CD8-positive, alpha-beta memory T cell (primary cell): ENCODE results near the gene PYGB. TPM values are rescaled to one million over a fixed set of nuclear protein-coding genes. Genes with fewer than 3 reads are reported as not detected.

Experiments
- CTCF ChIA-PET: fragments of 350-600 bp; sonication (Branson Sonifier 250); formaldehyde crosslinking; loops from one replicate; lab custom pipeline; 2021; ENCODE audit warnings: antibody characterized with exemption; lab: Charles Lee
- POLR2A ChIA-PET: fragments of 350-600 bp; sonication (Branson Sonifier 250); formaldehyde crosslinking; loops from one replicate; lab custom pipeline; 2021; ENCODE audit warnings: antibody characterized with exemption; lab: Charles Lee
- DNase-seq, 5 donors: peaks; one replicate each; pipeline versions ENCODE4 v3.0.0 to v3.0.0-alpha.2; 2020 to 2022; ENCODE audit warnings: mixed read lengths in 1 of 5
- H3K27ac ChIP-seq: one replicate; pipeline ENCODE4 v1.7.0; 2013; ENCODE audit warnings: low read depth, mild to moderate bottlenecking, low read length, moderate library complexity
- H3K27me3 ChIP-seq: 2 replicates; pipeline ENCODE4 v1.7.0; 2013; ENCODE audit warnings: low read length, mild to moderate bottlenecking; ENCODE audit not compliant: insufficient read depth, poor library complexity, severe bottlenecking
- H3K36me3 ChIP-seq: 2 replicates; pipeline ENCODE4 v1.7.0; 2013; ENCODE audit warnings: mild to moderate bottlenecking, low read length, moderate library complexity; ENCODE audit not compliant: insufficient read depth
- H3K4me1 ChIP-seq: 2 replicates; pipeline ENCODE4 v1.7.0; 2013; ENCODE audit warnings: mild to moderate bottlenecking, low read length, moderate library complexity; ENCODE audit not compliant: insufficient read depth
- H3K4me3 ChIP-seq: 2 replicates; pipeline ENCODE4 v1.7.0; 2013; ENCODE audit warnings: mild to moderate bottlenecking, low read length
- H3K9me3 ChIP-seq: 2 replicates; pipeline ENCODE4 v1.7.0; 2013; ENCODE audit warnings: mild to moderate bottlenecking, low read length
- H3K27ac Mint-ChIP-seq, 8 donors: one replicate each; pipeline ENCODE4 v1.8.0; 2020 to 2021; ENCODE audit warnings: mixed read lengths in 8 of 8, mild to moderate bottlenecking in 6 of 8, inconsistent platforms in 3 of 8, moderate library complexity in 3 of 8
- H3K27me3 Mint-ChIP-seq, 2 donors: one replicate each; pipeline ENCODE4 v1.8.0; 2020 to 2021; ENCODE audit warnings: mixed read lengths in 2 of 2, mild to moderate bottlenecking in 1 of 2, moderate library complexity in 1 of 2
- H3K36me3 Mint-ChIP-seq, 3 donors: one replicate each; pipeline ENCODE4 v1.8.0; 2020 to 2021; ENCODE audit warnings: mixed read lengths in 3 of 3, inconsistent platforms in 1 of 3, mild to moderate bottlenecking in 1 of 3
- H3K4me1 Mint-ChIP-seq, 3 donors: one replicate each; pipeline ENCODE4 v1.8.0; 2020 to 2021; ENCODE audit warnings: mixed read lengths in 3 of 3, inconsistent platforms in 1 of 3, mild to moderate bottlenecking in 1 of 3
- H3K4me3 Mint-ChIP-seq, 7 donors: one replicate each; pipeline ENCODE4 v1.8.0; 2020 to 2021; ENCODE audit warnings: mixed read lengths in 7 of 7, mild to moderate bottlenecking in 6 of 7, moderate library complexity in 4 of 7, inconsistent platforms in 2 of 7
- H3K9me3 Mint-ChIP-seq, 5 donors: one replicate each; pipeline ENCODE4 v1.8.0; 2020 to 2022; ENCODE audit warnings: mixed read lengths in 5 of 5, mild to moderate bottlenecking in 3 of 5, moderate library complexity in 2 of 5, inconsistent platforms in 1 of 5
- polyA plus RNA-seq: library from polyadenylated mRNA; unstranded; fragments of 300-500 nt; fragmentation: Illumina TruSeq; gene quantifications from one replicate; pipeline ENCODE4 v1.2.3, GENCODE V29; 2021
- total RNA-seq, 2 experiments: library from RNA; stranded (reverse); gene quantifications; one replicate each; pipeline ENCODE4 v1.2.3, GENCODE V29; 2021

The PYGB gene
- total and polyA plus RNA-seq, 3 experiments from 2014 or later: 32.5 to 35.7 (median 35.6) TPM

DNA sequence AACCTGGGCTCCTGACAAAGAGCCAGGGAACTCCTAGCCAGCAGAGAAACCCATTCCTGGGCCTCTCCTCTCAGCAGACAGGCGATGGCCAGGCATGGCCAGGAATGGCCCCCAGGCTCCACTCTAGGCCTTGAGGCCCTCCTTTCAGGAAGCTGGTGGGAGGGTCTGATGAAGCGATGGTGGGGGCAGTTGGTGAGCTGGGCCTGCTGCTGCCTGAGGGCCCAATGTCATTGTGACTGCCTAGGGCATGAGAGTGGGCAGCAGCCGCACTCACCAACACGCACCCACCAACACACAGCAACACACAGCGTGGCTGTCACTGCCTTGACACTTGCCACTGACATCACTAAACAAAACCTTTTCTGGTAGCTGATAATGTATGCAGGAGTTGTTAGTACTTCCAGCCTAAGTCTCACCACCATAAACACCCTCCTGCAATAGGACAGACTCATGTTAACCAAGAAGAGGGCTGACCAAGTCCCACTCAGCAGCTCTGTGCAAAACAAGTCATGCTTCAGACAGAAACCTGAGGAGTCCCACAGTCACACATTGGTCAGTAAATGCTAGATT lies 73.5 kb downstream of the PYGB start:
- peaks cover 0 to 48% (median 16%) of the 10 kb centered on the region in 3 donors for H3K36me3 Mint-ChIP-seq
- peak overlapping the region in 7 of 8 donors; percentile 4 to 93 (median 60) for H3K27ac Mint-ChIP-seq
- DNase-seq: no peak
- H3K4me1 Mint-ChIP-seq: peaks cover 19 to 28% (median 20%) of the 10 kb centered on the region in 3 donors
- H3K4me3 Mint-ChIP-seq: peak overlapping the region in 1 of 7 donors; percentile 37
- no peaks in the 10 kb centered on the region for H3K27me3 ChIP-seq
- POLR2A ChIA-PET: no interaction called here
- H3K27me3 Mint-ChIP-seq: peaks cover 0 to 1% of the 10 kb centered on the region in 2 donors
- no peaks in the 10 kb centered on the region for H3K9me3 ChIP-seq
- H3K27ac ChIP-seq: no peak overlapping the region
- H3K9me3 Mint-ChIP-seq: no peaks in the 10 kb centered on the region
- no peak overlapping the region for H3K4me3 ChIP-seq
- CTCF ChIA-PET: interaction anchor here (1.0 kb wide), 1 partner anchor 78 kb away, joined by 3 read pairs; no protein-coding TSS in a partner anchor
- no peaks in the 10 kb centered on the region for H3K4me1 ChIP-seq
- H3K36me3 ChIP-seq: no peaks in the 10 kb centered on the region

DNA sequence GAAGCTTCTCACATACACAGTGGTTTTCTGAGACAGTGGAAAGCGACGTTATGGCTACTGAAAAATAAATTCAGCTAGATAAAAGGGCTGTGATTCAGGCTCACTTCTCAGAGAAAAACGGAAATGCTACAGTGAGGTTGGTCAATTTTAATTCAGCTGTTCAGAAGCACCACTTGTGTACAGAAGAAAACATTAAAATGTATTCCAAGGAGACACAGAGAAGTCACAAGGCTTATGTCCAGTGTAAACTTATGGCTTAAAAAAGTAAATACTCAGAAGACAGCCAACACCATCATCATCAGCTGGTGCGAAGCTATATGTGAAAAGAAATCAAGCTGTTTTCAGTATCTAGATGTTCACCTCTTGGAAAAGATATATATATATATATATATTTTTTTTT lies 74.1 kb downstream of the PYGB start:
- H3K9me3 ChIP-seq: no peaks in the 10 kb centered on the region
- Mint-ChIP-seq H3K27ac (peak overlapping the region in 6 of 8 donors; percentile 4 to 90 (median 48)), H3K9me3 (no peaks in the 10 kb centered on the region), H3K27me3 (peaks cover 0 to 1% of the 10 kb centered on the region in 2 donors), H3K4me3 (no peak overlapping the region), H3K4me1 (peaks cover 22 to 31% (median 24%) of the 10 kb centered on the region in 3 donors), H3K36me3 (peaks cover 0 to 44% (median 16%) of the 10 kb centered on the region in 3 donors)
- no peaks in the 10 kb centered on the region for H3K36me3 ChIP-seq
- DNase-seq: no peak
- no peak overlapping the region for H3K27ac ChIP-seq
- no peaks in the 10 kb centered on the region for H3K4me1 ChIP-seq
- H3K4me3 ChIP-seq: no peak overlapping the region
- no peaks in the 10 kb centered on the region for H3K27me3 ChIP-seq
- ChIA-PET POLR2A (no interaction called here), CTCF (interaction anchor here (0.7 to 1.1 kb wide), 3 partner anchors 18 to 77 kb away, joined by 3 to 4 read pairs (median 3); no protein-coding TSS in a partner anchor)

GRCh38 chr20:25323496-25324246 lies 75.8 kb downstream of the PYGB start:
- Histone ChIP-seq H3K4me3 (no peak overlapping the region), H3K36me3 (no peaks in the 10 kb centered on the region), H3K27me3 (no peaks in the 10 kb centered on the region), H3K4me1 (no peaks in the 10 kb centered on the region), H3K27ac (no peak overlapping the region), H3K9me3 (no peaks in the 10 kb centered on the region)
- H3K4me1 Mint-ChIP-seq: peaks cover 24 to 33% (median 28%) of the 10 kb centered on the region in 3 donors
- CTCF ChIA-PET: no interaction called here
- H3K27me3 Mint-ChIP-seq: peaks cover 0 to 1% of the 10 kb centered on the region in 2 donors
- POLR2A ChIA-PET: no interaction called here
- no peak overlapping the region for H3K4me3 Mint-ChIP-seq
- no peak for DNase-seq
- H3K27ac Mint-ChIP-seq: peak overlapping the region in 3 of 8 donors; percentile 66 to 88 (median 68)
- H3K9me3 Mint-ChIP-seq: no peaks in the 10 kb centered on the region
- H3K36me3 Mint-ChIP-seq: peaks cover 5 to 35% (median 14%) of the 10 kb centered on the region in 3 donors

DNA sequence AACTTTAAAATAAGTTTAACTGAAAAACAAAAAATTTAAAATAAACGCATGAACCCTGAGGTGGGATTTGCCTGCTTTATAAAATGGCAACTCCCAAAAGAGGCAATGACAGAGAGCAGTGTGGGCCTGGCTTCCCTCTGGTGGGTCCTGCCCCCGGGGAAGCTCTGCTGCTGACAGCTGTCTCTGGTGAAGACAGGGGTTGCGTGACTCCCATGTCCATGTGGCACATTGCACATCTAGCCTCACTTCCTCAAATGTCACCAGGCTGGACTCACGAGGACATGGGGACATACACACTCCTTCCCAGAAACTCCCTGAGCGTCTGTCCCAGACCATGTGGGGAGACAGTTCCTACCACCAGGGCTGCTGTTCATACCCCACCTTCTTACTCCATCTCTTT lies 76.5 kb downstream of the PYGB start:
- H3K4me3 ChIP-seq: no peak overlapping the region
- POLR2A ChIA-PET: no interaction called here
- Mint-ChIP-seq H3K4me1 (peaks cover 26 to 38% (median 30%) of the 10 kb centered on the region in 3 donors), H3K4me3 (no peak overlapping the region), H3K27me3 (peaks cover 0 to 1% of the 10 kb centered on the region in 2 donors), H3K27ac (no peak overlapping the region), H3K36me3 (peaks cover 6 to 34% (median 14%) of the 10 kb centered on the region in 3 donors), H3K9me3 (no peaks in the 10 kb centered on the region)
- no peaks in the 10 kb centered on the region for H3K27me3 ChIP-seq
- no peaks in the 10 kb centered on the region for H3K4me1 ChIP-seq
- CTCF ChIA-PET: no interaction called here
- no peaks in the 10 kb centered on the region for H3K36me3 ChIP-seq
- no peak for DNase-seq
- H3K27ac ChIP-seq: no peak overlapping the region
- H3K9me3 ChIP-seq: no peaks in the 10 kb centered on the region

- H3K27me3 Mint-ChIP-seq: peaks cover 0 to 1% of the 10 kb centered on the region in 2 donors
- no peaks in the 10 kb centered on the region for H3K4me1 ChIP-seq
- no peaks in the 10 kb centered on the region for H3K9me3 Mint-ChIP-seq
- no peaks in the 10 kb centered on the region for H3K36me3 ChIP-seq
- peaks cover 10 to 27% (median 14%) of the 10 kb centered on the region in 3 donors for H3K36me3 Mint-ChIP-seq
- peaks cover 33 to 42% (median 35%) of the 10 kb centered on the region in 3 donors for H3K4me1 Mint-ChIP-seq
- POLR2A ChIA-PET: no interaction called here
- H3K4me3 Mint-ChIP-seq: no peak overlapping the region
- no peaks in the 10 kb centered on the region for H3K9me3 ChIP-seq
- H3K27me3 ChIP-seq: no peaks in the 10 kb centered on the region
- H3K27ac Mint-ChIP-seq: peak overlapping the region in 1 of 8 donors; percentile 66
- DNase-seq: no peak
- CTCF ChIA-PET: no interaction called here
- no peak overlapping the region for H3K27ac ChIP-seq
- H3K4me3 ChIP-seq: no peak overlapping the region
Measured at GRCh38 chr20:25325073-25325472, 77.2 kb downstream of the PYGB start.

- no peak overlapping the region for H3K27ac Mint-ChIP-seq
- CTCF ChIA-PET: no interaction called here
Measured at GRCh38 chr20:25325997-25326396, 78.1 kb downstream of the PYGB start.

DNA sequence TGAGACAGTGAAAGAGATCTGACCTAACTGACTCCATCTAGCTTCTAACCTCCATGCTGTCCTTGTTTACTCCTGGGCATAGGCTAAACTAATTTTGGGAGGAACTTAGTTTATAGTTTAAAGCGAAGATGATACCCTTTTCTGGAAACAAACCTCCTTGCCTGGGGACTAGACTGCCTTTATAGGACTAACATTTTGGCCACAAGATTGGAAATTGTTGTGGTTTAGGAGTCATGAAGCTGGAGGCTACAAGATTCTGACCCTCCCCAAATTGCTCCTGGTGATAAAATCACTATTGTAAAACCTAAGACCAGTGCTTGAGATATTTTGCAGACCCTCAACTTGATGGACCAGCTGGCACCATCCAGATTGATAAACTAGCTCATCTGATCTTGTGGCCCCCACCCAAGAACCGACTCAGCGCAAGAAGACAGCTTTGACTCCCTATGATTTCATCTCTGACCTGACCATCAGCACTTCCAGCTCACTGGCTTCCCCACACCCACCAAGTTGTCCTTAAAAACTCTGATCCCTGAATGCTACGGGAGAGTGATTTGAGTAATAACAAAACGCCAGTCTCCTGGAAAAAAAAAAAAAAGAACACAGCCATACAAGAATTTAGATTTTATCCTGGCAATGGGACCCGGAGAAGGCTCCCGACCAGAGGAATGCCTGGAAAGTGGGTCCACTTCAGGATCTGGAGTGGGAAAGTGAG lies 79.8 kb downstream of the PYGB start:
- H3K36me3 ChIP-seq: no peaks in the 10 kb centered on the region
- H3K9me3 ChIP-seq: no peaks in the 10 kb centered on the region
- no peaks in the 10 kb centered on the region for H3K4me1 ChIP-seq
- ChIA-PET POLR2A (interaction anchor here (0.5 kb wide), 1 partner anchor 242 kb away, joined by 3 read pairs; no protein-coding TSS in a partner anchor), CTCF (no interaction called here)
- peaks cover 35 to 49% (median 41%) of the 10 kb centered on the region in 3 donors for H3K4me1 Mint-ChIP-seq
- H3K27me3 ChIP-seq: no peaks in the 10 kb centered on the region
- peak overlapping the region in 4 of 8 donors; percentile 7 to 58 (median 12) for H3K27ac Mint-ChIP-seq
- H3K4me3 ChIP-seq: no peak overlapping the region
- no peak for DNase-seq
- H3K9me3 Mint-ChIP-seq: no peaks in the 10 kb centered on the region
- no peak overlapping the region for H3K27ac ChIP-seq
- peaks cover 0 to 1% of the 10 kb centered on the region in 2 donors for H3K27me3 Mint-ChIP-seq
- H3K36me3 Mint-ChIP-seq: peaks cover 8 to 11% (median 10%) of the 10 kb centered on the region in 3 donors
- no peak overlapping the region for H3K4me3 Mint-ChIP-seq

More at GRCh38 chr20:25325997-25326396, 78.1 kb downstream of the PYGB start:
- POLR2A ChIA-PET: no interaction called here
- Mint-ChIP-seq H3K4me1 (peaks cover 41 to 51% (median 42%) of the 10 kb centered on the region in 3 donors), H3K36me3 (peaks cover 10 to 20% (median 12%) of the 10 kb centered on the region in 3 donors), H3K27me3 (peaks cover 0 to 1% of the 10 kb centered on the region in 2 donors), H3K9me3 (no peaks in the 10 kb centered on the region), H3K4me3 (no peak overlapping the region)
- Histone ChIP-seq H3K27me3 (no peaks in the 10 kb centered on the region), H3K4me1 (no peaks in the 10 kb centered on the region), H3K27ac (no peak overlapping the region), H3K36me3 (no peaks in the 10 kb centered on the region), H3K4me3 (no peak overlapping the region), H3K9me3 (no peaks in the 10 kb centered on the region)
- no peak for DNase-seq
